Mesothelial cell of epicardium (in vitro differentiated cells): ENCODE data around the gene KLHL6. TPM values are rescaled to one million over a fixed set of nuclear protein-coding genes. Genes with fewer than 3 reads are reported as not detected.

Experiments used
- DNase-seq, 2 experiments: peaks; one replicate each; pipeline ENCODE4 v3.0.0; 2021; ENCODE audit warnings: low spot score in 2 of 2; ENCODE audit not compliant: unreplicated experiment in 2 of 2
- H3K27ac Mint-ChIP-seq: 2 replicates; pipeline ENCODE4 v1.8.0; 2021; ENCODE audit warnings: mixed read lengths
- H3K27me3 Mint-ChIP-seq: 2 replicates; pipeline ENCODE4 v1.8.0; 2021; ENCODE audit warnings: low read depth, mixed read lengths
- H3K36me3 Mint-ChIP-seq: 2 replicates; pipeline ENCODE4 v1.8.0; 2021; ENCODE audit warnings: mixed read lengths
- H3K4me1 Mint-ChIP-seq: 2 replicates; pipeline ENCODE4 v1.8.0; 2021; ENCODE audit warnings: mixed read lengths
- H3K4me3 Mint-ChIP-seq: 2 replicates; pipeline ENCODE4 v1.8.0; 2021; ENCODE audit warnings: mild to moderate bottlenecking, moderate library complexity, mixed read lengths
- H3K9me3 Mint-ChIP-seq: 2 replicates; pipeline ENCODE4 v1.8.0; 2021; ENCODE audit warnings: mixed read lengths
- CTCF ChIP-seq: fragments of 200-600 bp; sonication (generic); IDR thresholded peaks from one replicate; pipeline ENCODE4 v1.5.0; 2021; ENCODE audit warnings: antibody characterized with exemption; ENCODE audit not compliant: unreplicated experiment
- total RNA-seq: library from RNA; stranded (reverse); gene quantifications from 3 replicates; pipeline ENCODE4 v1.2.1, GENCODE V29; 2021

Gene KLHL6
- total RNA-seq, 1 donor from 2014 or later, result 0.07 TPM

DNA sequence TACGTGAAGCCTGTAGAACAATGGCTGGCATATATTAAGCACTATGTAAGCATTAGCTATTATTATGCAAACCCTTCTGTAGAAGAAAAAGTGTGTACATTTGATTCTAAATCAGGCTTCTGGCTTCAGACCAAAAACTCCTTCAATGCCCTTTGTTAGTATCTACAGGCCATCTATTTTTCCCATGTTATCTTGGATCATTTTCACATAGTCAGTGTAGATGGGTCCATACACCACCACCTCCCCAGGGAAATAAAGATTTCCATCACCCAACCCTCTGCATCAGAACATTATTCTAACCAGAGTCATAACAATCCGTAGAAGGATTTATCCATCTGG is 8.0 kb upstream of the KLHL6 start:
- Mint-ChIP-seq H3K27me3 (no peaks in the 10 kb centered on the region), H3K36me3 (no peaks in the 10 kb centered on the region), H3K4me1 (no peaks in the 10 kb centered on the region), H3K9me3 (peaks cover 2% of the 10 kb centered on the region), H3K27ac (no peak overlapping the region), H3K4me3 (no peak overlapping the region)
- TF ChIP-seq CTCF, result no peak
- no peak for DNase-seq

DNA sequence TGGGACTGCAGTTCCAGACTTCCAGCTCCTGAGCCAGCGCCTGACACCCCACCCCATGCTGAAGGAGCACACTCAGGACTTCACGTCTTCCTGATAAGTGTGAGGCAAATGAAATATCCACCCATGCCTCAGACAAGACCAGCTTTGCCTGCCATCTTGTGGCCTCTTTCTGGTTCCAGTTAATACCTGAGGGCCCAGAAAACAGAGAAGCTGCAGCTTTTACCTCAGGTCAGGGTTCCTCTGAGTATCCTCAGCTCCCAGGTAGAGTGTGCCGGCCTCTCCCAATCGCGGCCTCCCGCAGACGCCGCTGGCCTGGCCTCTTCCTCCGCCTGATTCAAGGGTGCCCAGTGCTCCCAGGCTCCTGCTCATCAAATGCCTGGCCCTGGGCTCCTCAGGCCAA is 5.1 kb upstream of the KLHL6 start:
- H3K27me3 Mint-ChIP-seq, result no peaks in the 10 kb centered on the region
- no peaks in the 10 kb centered on the region for H3K36me3 Mint-ChIP-seq
- H3K9me3 Mint-ChIP-seq, result peaks cover 6% of the 10 kb centered on the region
- no peak for DNase-seq
- no peak overlapping the region for H3K27ac Mint-ChIP-seq
- H3K4me3 Mint-ChIP-seq, result no peak overlapping the region
- no peaks in the 10 kb centered on the region for H3K4me1 Mint-ChIP-seq
- no peak for TF ChIP-seq CTCF

DNA sequence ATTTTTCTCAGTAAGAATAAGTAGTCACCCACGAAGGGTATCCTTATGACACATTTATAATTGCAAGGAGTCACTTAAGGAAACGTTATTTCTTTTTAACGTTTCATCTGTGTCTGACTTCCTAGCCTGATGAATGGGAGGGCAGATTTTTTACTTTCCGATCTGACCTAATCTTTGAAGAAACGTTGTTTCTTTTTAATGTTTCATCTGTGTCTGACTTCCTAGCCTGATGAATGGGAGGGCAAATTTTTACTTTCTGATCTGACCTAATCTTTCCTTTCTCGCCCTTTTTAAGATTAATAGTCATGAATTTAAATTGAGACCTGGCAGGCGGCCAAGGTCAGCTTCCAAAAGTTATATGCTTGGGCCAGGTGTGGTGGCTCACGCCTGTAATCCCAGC is 3.0 kb upstream of the KLHL6 start:
- no peak for TF ChIP-seq CTCF
- H3K9me3 Mint-ChIP-seq, result peaks cover 6% of the 10 kb centered on the region

DNA sequence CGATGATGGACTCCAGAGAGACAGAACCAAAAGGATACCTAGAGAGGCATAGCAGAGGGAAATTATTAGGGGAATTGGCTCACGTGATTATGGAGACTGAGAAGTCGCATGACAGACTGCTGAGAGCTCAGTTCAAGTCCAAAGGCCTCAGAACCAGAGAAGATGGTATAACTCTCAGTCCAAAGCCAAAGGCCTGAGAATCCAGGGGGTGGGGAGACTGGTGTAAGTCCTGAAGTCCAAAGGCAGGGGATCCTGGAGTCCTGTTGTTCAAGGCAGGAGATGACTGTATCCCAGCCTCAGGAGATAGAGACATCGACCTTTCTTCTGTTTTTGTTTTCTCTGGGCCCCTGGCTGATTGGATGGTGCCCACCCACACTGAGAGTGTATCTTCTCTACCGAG is 1.2 kb upstream of the KLHL6 start:
- no peak overlapping the region for H3K4me3 Mint-ChIP-seq
- H3K9me3 Mint-ChIP-seq, result peaks cover 6% of the 10 kb centered on the region
- no peaks in the 10 kb centered on the region for H3K36me3 Mint-ChIP-seq
- DNase-seq, result no peak
- peaks cover 11% of the 10 kb centered on the region for H3K4me1 Mint-ChIP-seq
- H3K27me3 Mint-ChIP-seq, result no peaks in the 10 kb centered on the region
- H3K27ac Mint-ChIP-seq, result no peak overlapping the region
- TF ChIP-seq CTCF, result no peak

More for the DNA sequence above, 3.0 kb upstream of the KLHL6 start:
- DNase-seq, result no peak
- Mint-ChIP-seq H3K4me3 (no peak overlapping the region), H3K4me1 (peaks cover 11% of the 10 kb centered on the region), H3K36me3 (no peaks in the 10 kb centered on the region), H3K27ac (no peak overlapping the region), H3K27me3 (no peaks in the 10 kb centered on the region)

GRCh38 chr3:183554377-183554776 is 1.1 kb downstream of the KLHL6 start:
- Mint-ChIP-seq H3K4me3 (no peak overlapping the region), H3K4me1 (peaks cover 11% of the 10 kb centered on the region), H3K9me3 (peaks cover 6% of the 10 kb centered on the region), H3K27me3 (no peaks in the 10 kb centered on the region), H3K36me3 (no peaks in the 10 kb centered on the region), H3K27ac (no peak overlapping the region)
- no peak for DNase-seq
- no peak for TF ChIP-seq CTCF

DNA sequence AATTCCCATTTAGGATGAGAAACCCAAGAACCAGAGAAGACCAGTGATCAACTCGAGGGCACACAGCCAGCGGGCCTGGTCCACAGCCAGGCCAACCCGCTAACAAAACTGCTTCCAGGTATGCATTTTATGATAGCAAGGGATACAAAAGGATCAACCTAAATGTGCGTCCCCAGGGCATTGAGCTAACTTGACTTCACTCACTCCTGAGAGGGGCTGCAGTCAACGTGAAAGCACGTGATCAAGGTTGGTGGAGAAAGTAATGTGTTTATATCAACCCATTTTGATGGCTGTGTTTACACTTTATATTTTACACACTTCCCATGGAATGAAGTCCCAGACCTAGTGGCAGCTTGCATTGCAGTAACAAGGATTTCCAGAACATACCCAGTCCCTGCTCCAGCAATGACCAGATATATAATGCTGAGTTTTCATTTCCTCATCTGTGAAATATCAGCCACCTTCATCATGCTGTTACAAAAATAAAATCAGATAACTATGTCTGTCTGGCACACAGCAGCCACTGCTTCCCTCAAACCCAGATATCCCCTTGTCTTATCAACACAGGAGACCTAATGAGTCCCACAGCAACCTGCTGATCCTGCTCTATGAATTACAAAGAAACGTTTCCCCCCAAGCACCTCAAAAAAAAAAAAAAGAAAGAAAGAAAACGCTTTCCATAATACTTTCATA is 2.0 kb downstream of the KLHL6 start:
- H3K4me1 Mint-ChIP-seq, result peaks cover 11% of the 10 kb centered on the region
- no peak for TF ChIP-seq CTCF

More for the DNA sequence above, 2.0 kb downstream of the KLHL6 start:
- H3K9me3 Mint-ChIP-seq, result peaks cover 4% of the 10 kb centered on the region
- no peak for DNase-seq
- no peaks in the 10 kb centered on the region for H3K36me3 Mint-ChIP-seq
- no peak overlapping the region for H3K27ac Mint-ChIP-seq
- no peaks in the 10 kb centered on the region for H3K27me3 Mint-ChIP-seq
- no peak overlapping the region for H3K4me3 Mint-ChIP-seq
